Lower leg skin (tissue), 3 donors: Measurements from ENCODE around the gene CAMKK2.

Experiments used
- POLR2A ChIP-seq, 2 donors: fragments of 450-650 bp; IDR thresholded peaks; one replicate each; pipeline ENCODE4 v1.6.1; 2016 to 2017; ENCODE audit warnings: antibody characterized with exemption in 2 of 2, mild to moderate bottlenecking in 1 of 2, moderate library complexity in 1 of 2
- TF ChIP-seq, protein P1 (sequence below), 3 donors: fragments of 450-650 bp; IDR thresholded peaks; one replicate each; pipeline ENCODE4 v1.5.1; 2016; ENCODE audit warnings: antibody characterized with exemption in 3 of 3, mild to moderate bottlenecking in 3 of 3, moderate library complexity in 2 of 3

DNA sequence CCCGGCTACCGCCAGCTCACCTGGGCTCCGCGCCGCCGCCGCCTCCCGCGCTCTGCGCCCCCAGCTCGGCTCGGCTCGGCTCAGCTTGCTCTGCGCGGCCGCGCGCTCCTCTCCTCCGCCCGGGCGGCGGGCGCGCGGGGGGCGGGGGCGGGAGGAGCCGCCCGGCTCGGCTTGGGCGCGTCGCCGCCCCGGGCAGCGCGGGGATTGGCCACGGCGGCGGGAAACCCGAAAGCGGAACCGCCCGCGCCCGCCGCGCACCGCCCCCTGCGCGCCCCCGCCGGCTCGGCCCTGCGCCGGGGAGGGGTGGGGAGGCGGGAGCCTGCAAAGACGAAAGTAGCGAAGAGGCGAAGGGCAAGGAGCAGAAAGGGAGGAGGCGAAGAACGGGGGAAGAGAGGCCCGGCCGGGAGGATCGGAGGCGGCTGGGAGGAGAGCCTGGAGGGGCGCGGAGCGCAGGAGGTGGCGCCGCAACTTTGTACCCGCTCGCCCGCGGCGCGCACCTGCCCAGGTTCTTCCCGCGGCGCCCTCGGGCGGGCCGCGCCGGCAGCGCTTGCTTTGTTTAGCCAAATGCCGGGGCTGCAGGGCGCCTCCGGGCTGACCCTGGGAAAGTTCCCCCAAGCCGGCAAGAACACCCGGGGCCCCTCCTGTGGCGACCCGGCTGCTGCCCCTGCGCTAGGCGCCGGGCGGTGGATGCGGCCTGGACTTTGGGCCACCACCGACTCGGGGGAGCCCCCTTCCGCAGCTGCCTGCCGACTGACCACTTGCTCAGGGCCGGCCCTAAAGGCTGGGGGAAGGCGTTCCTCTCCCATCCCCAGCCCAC is at the start of gene CAMKK2:
- TF ChIP-seq, protein P1, sequence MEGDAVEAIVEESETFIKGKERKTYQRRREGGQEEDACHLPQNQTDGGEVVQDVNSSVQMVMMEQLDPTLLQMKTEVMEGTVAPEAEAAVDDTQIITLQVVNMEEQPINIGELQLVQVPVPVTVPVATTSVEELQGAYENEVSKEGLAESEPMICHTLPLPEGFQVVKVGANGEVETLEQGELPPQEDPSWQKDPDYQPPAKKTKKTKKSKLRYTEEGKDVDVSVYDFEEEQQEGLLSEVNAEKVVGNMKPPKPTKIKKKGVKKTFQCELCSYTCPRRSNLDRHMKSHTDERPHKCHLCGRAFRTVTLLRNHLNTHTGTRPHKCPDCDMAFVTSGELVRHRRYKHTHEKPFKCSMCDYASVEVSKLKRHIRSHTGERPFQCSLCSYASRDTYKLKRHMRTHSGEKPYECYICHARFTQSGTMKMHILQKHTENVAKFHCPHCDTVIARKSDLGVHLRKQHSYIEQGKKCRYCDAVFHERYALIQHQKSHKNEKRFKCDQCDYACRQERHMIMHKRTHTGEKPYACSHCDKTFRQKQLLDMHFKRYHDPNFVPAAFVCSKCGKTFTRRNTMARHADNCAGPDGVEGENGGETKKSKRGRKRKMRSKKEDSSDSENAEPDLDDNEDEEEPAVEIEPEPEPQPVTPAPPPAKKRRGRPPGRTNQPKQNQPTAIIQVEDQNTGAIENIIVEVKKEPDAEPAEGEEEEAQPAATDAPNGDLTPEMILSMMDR (IDR thresholded peaks at IDR 0.05), result no peak
- peak in 1 of 2 donors; percentile 14 for TF ChIP-seq POLR2A (IDR thresholded peaks at IDR 0.05)
